Measurements from ENCODE around the gene RNF213.

Gene RNF213

GRCh38 chr17:80248894-80249710 lies 11.6 kb upstream of the RNF213 start:
- H3K27me3 ChIP-seq, result peaks cover 3% of the 10 kb centered on the region
- H3K4me1 ChIP-seq (ENCODE audit: control insufficient read depth in 1 of 2, insufficient read depth in 1 of 2, low read depth in 1 of 2, low read length in 1 of 2), result peaks cover 5 to 7% of the 10 kb centered on the region in 2 experiments
- no peaks in the 10 kb centered on the region for H3K36me3 ChIP-seq
- TF ChIP-seq, protein P1, sequence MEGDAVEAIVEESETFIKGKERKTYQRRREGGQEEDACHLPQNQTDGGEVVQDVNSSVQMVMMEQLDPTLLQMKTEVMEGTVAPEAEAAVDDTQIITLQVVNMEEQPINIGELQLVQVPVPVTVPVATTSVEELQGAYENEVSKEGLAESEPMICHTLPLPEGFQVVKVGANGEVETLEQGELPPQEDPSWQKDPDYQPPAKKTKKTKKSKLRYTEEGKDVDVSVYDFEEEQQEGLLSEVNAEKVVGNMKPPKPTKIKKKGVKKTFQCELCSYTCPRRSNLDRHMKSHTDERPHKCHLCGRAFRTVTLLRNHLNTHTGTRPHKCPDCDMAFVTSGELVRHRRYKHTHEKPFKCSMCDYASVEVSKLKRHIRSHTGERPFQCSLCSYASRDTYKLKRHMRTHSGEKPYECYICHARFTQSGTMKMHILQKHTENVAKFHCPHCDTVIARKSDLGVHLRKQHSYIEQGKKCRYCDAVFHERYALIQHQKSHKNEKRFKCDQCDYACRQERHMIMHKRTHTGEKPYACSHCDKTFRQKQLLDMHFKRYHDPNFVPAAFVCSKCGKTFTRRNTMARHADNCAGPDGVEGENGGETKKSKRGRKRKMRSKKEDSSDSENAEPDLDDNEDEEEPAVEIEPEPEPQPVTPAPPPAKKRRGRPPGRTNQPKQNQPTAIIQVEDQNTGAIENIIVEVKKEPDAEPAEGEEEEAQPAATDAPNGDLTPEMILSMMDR (IDR thresholded peaks at IDR 0.05), result no peak
- no peaks in the 10 kb centered on the region for H3K9me3 ChIP-seq
- no peak overlapping the region for H3K27ac ChIP-seq
- H3K4me3 ChIP-seq (ENCODE audit: low read depth in 1 of 2, low read length in 1 of 2), result no peak overlapping the region

GRCh38 chr17:80251966-80252365 lies 8.7 kb upstream of the RNF213 start:
- H3K36me3 ChIP-seq, result no peaks in the 10 kb centered on the region
- H3K27me3 ChIP-seq, result no peaks in the 10 kb centered on the region
- no peak overlapping the region for H3K27ac ChIP-seq
- TF ChIP-seq, protein P1 (IDR thresholded peaks at IDR 0.05), result no peak
- no peak overlapping the region for H3K4me3 ChIP-seq (ENCODE audit: low read depth in 1 of 2, low read length in 1 of 2)
- peaks cover 19 to 26% of the 10 kb centered on the region in 2 experiments for H3K4me1 ChIP-seq (ENCODE audit: control insufficient read depth in 1 of 2, insufficient read depth in 1 of 2, low read depth in 1 of 2, low read length in 1 of 2)
- no peaks in the 10 kb centered on the region for H3K9me3 ChIP-seq

- no peaks in the 10 kb centered on the region for H3K27me3 ChIP-seq
- peaks cover 19 to 26% of the 10 kb centered on the region in 2 experiments for H3K4me1 ChIP-seq (ENCODE audit: control insufficient read depth in 1 of 2, insufficient read depth in 1 of 2, low read depth in 1 of 2, low read length in 1 of 2)
- TF ChIP-seq, protein P1 (IDR thresholded peaks at IDR 0.05), result peak; percentile 65
- no peak overlapping the region for H3K27ac ChIP-seq
- no peaks in the 10 kb centered on the region for H3K36me3 ChIP-seq
- H3K9me3 ChIP-seq, result no peaks in the 10 kb centered on the region
- no peak overlapping the region for H3K4me3 ChIP-seq (ENCODE audit: low read depth in 1 of 2, low read length in 1 of 2)
These were observed 7.8 kb upstream of the RNF213 start for GRCh38 chr17:80252871-80253270.

- H3K36me3 ChIP-seq, result no peaks in the 10 kb centered on the region
- peaks cover 19 to 26% of the 10 kb centered on the region in 2 experiments for H3K4me1 ChIP-seq (ENCODE audit: control insufficient read depth in 1 of 2, insufficient read depth in 1 of 2, low read depth in 1 of 2, low read length in 1 of 2)
- no peaks in the 10 kb centered on the region for H3K27me3 ChIP-seq
- no peak overlapping the region for H3K4me3 ChIP-seq (ENCODE audit: low read depth in 1 of 2, low read length in 1 of 2)
- peak overlapping the region; percentile 84 for H3K27ac ChIP-seq
- no peaks in the 10 kb centered on the region for H3K9me3 ChIP-seq
- TF ChIP-seq, protein P1 (IDR thresholded peaks at IDR 0.05), result no peak
These were observed 6.8 kb upstream of the RNF213 start for GRCh38 chr17:80253631-80254395.

- H3K9me3 ChIP-seq, result no peaks in the 10 kb centered on the region
- H3K36me3 ChIP-seq, result no peaks in the 10 kb centered on the region
- TF ChIP-seq, protein P1 (IDR thresholded peaks at IDR 0.05), result no peak
- peak overlapping the region in 1 of 2 experiments; percentile 49 for H3K4me3 ChIP-seq (ENCODE audit: low read depth in 1 of 2, low read length in 1 of 2)
- H3K27me3 ChIP-seq, result peaks cover 3% of the 10 kb centered on the region
- peaks cover 21 to 30% of the 10 kb centered on the region in 2 experiments for H3K4me1 ChIP-seq (ENCODE audit: control insufficient read depth in 1 of 2, insufficient read depth in 1 of 2, low read depth in 1 of 2, low read length in 1 of 2)
- H3K27ac ChIP-seq, result peak overlapping the region; percentile 84
These were observed 6.0 kb upstream of the RNF213 start for GRCh38 chr17:80254396-80255251.
